Measurements from ENCODE around the gene B4GALT6.

DNA sequence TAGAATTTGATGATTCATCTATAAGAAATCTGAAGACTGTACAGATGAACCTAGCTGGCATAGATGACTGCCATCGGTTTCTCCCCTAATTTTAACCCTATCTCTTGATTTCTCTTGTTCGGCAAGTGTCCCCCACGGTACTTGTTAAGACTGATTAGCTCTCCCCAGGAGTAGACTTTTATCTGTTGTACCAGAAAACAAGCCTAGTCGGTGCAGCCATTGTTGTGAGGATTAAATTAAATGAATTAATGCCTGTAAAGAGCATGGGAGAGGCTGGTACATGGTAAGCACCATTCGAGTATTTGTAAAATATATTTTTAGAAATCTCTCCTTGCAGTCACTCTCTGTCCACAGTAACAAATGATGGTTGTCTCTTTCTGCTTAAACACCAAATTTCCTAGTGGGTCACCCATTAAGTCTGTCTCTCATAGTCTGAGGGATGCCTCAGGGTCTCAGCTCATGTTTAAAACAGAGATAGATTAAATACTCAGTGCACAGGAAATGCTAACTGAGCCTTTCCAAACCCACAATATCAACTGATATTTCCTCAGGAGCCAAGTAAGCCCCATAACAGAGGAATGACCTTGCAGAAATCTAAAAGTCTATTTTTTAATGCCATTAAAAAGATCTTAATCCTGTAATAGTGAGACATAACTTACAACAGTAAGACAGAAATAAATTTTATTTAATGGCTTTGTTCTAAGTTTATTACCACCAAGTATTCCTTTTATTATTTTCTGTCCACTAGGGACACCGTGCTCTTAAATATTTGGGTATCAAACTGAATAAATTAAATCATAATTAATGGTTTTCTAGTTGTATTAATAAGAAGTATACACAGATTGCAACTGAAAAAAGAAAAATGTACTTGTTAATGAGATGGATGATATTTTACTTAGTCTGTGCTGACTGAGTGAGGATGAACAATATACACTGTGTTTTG is 2.9 kb upstream of the B4GALT6 start:
- TF ChIP-seq, protein P1, sequence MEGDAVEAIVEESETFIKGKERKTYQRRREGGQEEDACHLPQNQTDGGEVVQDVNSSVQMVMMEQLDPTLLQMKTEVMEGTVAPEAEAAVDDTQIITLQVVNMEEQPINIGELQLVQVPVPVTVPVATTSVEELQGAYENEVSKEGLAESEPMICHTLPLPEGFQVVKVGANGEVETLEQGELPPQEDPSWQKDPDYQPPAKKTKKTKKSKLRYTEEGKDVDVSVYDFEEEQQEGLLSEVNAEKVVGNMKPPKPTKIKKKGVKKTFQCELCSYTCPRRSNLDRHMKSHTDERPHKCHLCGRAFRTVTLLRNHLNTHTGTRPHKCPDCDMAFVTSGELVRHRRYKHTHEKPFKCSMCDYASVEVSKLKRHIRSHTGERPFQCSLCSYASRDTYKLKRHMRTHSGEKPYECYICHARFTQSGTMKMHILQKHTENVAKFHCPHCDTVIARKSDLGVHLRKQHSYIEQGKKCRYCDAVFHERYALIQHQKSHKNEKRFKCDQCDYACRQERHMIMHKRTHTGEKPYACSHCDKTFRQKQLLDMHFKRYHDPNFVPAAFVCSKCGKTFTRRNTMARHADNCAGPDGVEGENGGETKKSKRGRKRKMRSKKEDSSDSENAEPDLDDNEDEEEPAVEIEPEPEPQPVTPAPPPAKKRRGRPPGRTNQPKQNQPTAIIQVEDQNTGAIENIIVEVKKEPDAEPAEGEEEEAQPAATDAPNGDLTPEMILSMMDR (IDR thresholded peaks at IDR 0.05) = no peak
- TF ChIP-seq POLR2A (IDR thresholded peaks at IDR 0.05) (no peak), POLR2AphosphoS5 (IDR thresholded peaks at IDR 0.05) (no peak), EP300 (IDR thresholded peaks at IDR 0.05) (no peak)

Measured in upper lobe of left lung (tissue), 4 donors.